Urinary bladder (tissue), 4 donors: ENCODE measurements around the gene RPS24. TPM values are rescaled to one million over a fixed set of nuclear protein-coding genes. Genes with fewer than 3 reads are reported as not detected.
"Not testable (repeated sequence)": the region's sequence is repeated elsewhere in the genome, so short reads cannot be mapped to it uniquely, and the experiment has no call there.

ENCODE experiments used
- DNase-seq: peaks from one replicate; pipeline ENCODE4 v3.0.0-alpha.2; 2015; ENCODE audit errors: extremely low spot score
- H3K27ac ChIP-seq: one replicate; pipeline ENCODE4 v1.5.1; 2013; ENCODE audit warnings: low read depth, mild to moderate bottlenecking, moderate library complexity
- H3K36me3 ChIP-seq: one replicate; pipeline ENCODE4 v1.6.1; 2013; ENCODE audit warnings: mild to moderate bottlenecking, moderate library complexity; ENCODE audit not compliant: insufficient read depth
- H3K4me1 ChIP-seq: one replicate; pipeline ENCODE4 v1.6.1; 2013; ENCODE audit warnings: mild to moderate bottlenecking, moderate library complexity; ENCODE audit not compliant: insufficient read depth
- H3K4me3 ChIP-seq: one replicate; pipeline ENCODE4 v1.5.1; 2013; ENCODE audit warnings: low read depth, low read length
- WGBS: extraction: QIAGEN DNeasy Blood & Tissue Kit; methylation state at CpG from one replicate; pipeline ENCODE4 v1.1.7; 2013; 5-methylcytosine and 5-hydroxymethylcytosine counted together
- polyA plus RNA-seq: library from polyadenylated mRNA; stranded (reverse); fragments of 200-250 nt; gene quantifications from one replicate; pipeline ENCODE4 v1.2.3, GENCODE V29; 2013
- total RNA-seq: library from RNA; depleted of rRNA; stranded (reverse); fragments of >200 nt; gene quantifications from one replicate; pipeline ENCODE4 v1.2.3, GENCODE V29; 2014
- donor health status: healthy with polysubstance abuse.
- donor health status: healthy.

RPS24 gene
- 2,953 TPM for total RNA-seq
- polyA plus RNA-seq: 3,656 TPM

- peak; percentile 92 for DNase-seq
- Histone ChIP-seq H3K4me3 (peak within 1 kb of the TSS; percentile 71), H3K27ac (peak within 1 kb of the TSS; percentile 59), H3K4me1 (peaks cover 1% of the 10 kb centered on the region), H3K36me3 (peaks cover 4% of the 10 kb centered on the region)
- WGBS: under 1% methylated on average over 55 of the region's 55 CpGs
Observed at GRCh38 chr10:78033637-78034470, at the start of gene RPS24. TSS of gene RPS24 (plus strand) at chr10:78033863. CDS start at chr10:78033902, 39 bp downstream.

DNA sequence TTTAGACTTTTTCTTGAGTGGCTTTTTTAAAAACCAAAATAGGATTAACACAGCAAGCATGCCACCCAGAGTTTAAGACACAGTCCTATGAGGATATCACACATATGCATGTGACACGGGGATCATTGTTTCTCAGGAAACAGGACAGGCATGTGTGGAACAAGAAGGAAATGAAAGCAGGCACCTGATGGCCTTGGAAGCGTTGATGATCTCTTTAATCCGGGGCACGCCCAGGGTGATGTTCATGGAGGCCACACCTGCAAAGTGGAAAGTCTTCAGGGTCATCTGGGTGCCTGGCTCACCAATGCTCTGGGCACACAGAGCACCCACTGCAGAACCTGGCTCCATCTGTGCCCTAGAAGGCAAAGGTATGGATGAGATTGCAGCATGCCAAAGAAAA is 48.7 kb upstream of the RPS24 start:
- H3K27ac ChIP-seq: no peak overlapping the region
- H3K36me3 ChIP-seq: peaks cover 8% of the 10 kb centered on the region
- 86% methylated on average over 4 of the region's 4 CpGs for WGBS
- H3K4me3 ChIP-seq: no peak overlapping the region
- DNase-seq: no peak
- no peaks in the 10 kb centered on the region for H3K4me1 ChIP-seq

DNA sequence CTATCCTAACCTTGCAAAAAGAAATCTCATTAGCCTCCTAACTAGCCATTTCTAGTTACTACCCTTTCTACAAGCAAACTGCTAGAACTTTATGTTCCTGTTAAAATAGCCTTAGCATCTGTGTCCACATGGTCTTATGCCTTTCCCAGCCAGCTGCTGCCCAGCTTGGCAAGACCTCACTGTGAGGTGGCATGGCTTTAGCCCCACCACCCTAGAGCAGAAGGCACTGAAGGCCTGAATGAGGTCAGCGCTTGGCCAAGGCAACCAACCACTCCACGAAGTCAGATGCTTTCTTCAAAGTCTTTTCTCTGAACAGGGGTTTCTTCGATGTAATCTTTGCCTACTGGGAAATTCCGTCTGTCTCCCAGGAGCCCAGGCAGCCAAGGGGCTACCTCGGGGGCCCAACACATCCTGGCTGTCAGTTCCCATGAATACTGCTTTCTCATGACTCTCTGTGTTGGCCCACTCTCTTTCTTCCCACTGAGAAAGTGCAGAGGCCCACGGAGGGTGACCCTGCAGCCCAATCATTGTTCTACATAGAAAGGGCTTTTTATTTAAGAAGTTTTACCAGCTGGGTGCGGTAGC is 45.9 kb upstream of the RPS24 start:
- no peak for DNase-seq
- H3K4me3 ChIP-seq: no peak overlapping the region
- no peak overlapping the region for H3K27ac ChIP-seq
- peaks cover 5% of the 10 kb centered on the region for H3K36me3 ChIP-seq
- H3K4me1 ChIP-seq: no peaks in the 10 kb centered on the region
- 90% methylated on average over 7 of the region's 7 CpGs for WGBS

GRCh38 chr10:77989081-77989724 is 44.5 kb upstream of the RPS24 start:
- 78% methylated on average over 11 of the region's 11 CpGs for WGBS
- Histone ChIP-seq H3K4me3 (no peak overlapping the region), H3K36me3 (peaks cover 7% of the 10 kb centered on the region), H3K4me1 (no peaks in the 10 kb centered on the region), H3K27ac (no peak overlapping the region)
- no peak for DNase-seq

- Histone ChIP-seq H3K36me3 (peaks cover 3% of the 10 kb centered on the region), H3K4me1 (no peaks in the 10 kb centered on the region), H3K27ac (no peak overlapping the region), H3K4me3 (no peak overlapping the region)
- DNase-seq: no peak
- WGBS: 89% methylated on average over 3 of the region's 3 CpGs
Observed at GRCh38 chr10:77993620-77994019, 40.0 kb upstream of the RPS24 start.

DNA sequence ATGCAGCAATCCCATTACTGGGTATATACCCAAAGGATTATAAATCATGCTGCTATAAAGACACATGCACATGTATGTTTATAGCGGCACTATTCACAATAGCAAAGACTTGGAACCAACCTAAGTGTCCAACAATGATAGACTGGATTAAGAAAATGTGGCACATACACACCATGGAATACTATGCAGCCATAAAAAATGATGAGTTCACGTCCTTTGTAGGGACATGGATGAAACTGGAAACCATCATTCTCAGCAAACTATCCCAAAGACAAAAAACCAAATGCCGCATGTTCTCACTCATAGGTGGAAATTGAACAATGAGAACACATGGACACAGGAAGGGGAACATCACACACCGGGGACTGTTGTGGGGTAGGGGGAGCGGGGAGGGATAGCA is 34.9 kb upstream of the RPS24 start:
- not testable (repeated sequence) for H3K4me1 ChIP-seq, DNase-seq, H3K4me3 ChIP-seq, H3K27ac ChIP-seq
- 97% methylated on average over 5 of the region's 5 CpGs for WGBS
- H3K36me3 ChIP-seq: peaks cover 11% of the 10 kb centered on the region

GRCh38 chr10:78000206-78000605 is 33.5 kb upstream of the RPS24 start:
- H3K36me3 ChIP-seq: peaks cover 10% of the 10 kb centered on the region
- no peak overlapping the region for H3K4me3 ChIP-seq
- no peaks in the 10 kb centered on the region for H3K4me1 ChIP-seq
- no peak for DNase-seq
- no peak overlapping the region for H3K27ac ChIP-seq

GRCh38 chr10:78000956-78001472 is 32.6 kb upstream of the RPS24 start:
- no peak overlapping the region for H3K27ac ChIP-seq
- no peak for DNase-seq
- H3K36me3 ChIP-seq: peaks cover 12% of the 10 kb centered on the region

DNA sequence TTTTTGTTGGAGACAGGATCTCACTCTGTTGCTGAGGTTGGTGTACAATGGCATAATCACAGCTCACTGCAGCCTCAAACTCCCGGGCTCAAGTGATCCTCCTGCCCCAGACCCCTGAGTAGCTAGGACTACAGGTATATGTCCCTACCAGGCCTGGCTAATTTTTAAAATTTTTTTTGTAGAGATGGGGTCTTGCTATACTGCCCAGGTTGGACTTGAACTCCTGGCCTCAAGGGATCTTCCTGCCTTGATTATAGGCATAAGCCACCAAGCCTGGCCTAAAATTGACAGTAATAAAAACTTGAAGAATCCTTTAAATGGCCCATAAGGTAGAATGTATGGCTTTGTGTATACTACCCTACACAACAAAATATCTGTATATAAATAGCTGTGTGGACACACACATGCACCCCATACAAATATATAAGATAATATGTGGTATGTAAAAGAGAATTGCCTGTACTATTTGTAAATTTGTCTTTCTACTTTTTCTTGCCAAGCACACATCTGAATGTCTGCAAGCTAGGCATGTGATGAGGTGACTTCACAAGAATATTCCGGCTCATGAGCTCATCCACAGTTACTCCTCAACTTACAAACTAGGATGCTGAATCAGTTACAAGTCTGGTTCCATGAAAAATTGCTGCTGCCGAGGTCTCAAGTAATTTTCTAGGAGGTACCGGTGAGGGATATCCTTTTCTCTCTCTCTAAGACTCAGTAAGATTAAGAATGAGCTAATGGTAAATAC is 30.9 kb upstream of the RPS24 start:
- no peak for DNase-seq
- Histone ChIP-seq H3K4me3 (no peak overlapping the region), H3K4me1 (no peaks in the 10 kb centered on the region), H3K36me3 (peaks cover 12% of the 10 kb centered on the region), H3K27ac (no peak overlapping the region)
- 92% methylated on average over 4 of the region's 4 CpGs for WGBS

More at GRCh38 chr10:78000956-78001472, 32.6 kb upstream of the RPS24 start:
- no peak overlapping the region for H3K4me3 ChIP-seq
- 92% methylated on average over 6 of the region's 6 CpGs for WGBS
- no peaks in the 10 kb centered on the region for H3K4me1 ChIP-seq

GRCh38 chr10:78004215-78005026 is 29.2 kb upstream of the RPS24 start:
- Histone ChIP-seq H3K4me1 (no peaks in the 10 kb centered on the region), H3K4me3 (no peak overlapping the region), H3K36me3 (peaks cover 12% of the 10 kb centered on the region), H3K27ac (no peak overlapping the region)
- WGBS: 91% methylated on average over 16 of the region's 16 CpGs
- DNase-seq: no peak

- H3K4me3 ChIP-seq: no peak overlapping the region
- DNase-seq: no peak
- 82% methylated on average over 1 of the region's 1 CpG for WGBS
- H3K4me1 ChIP-seq: no peaks in the 10 kb centered on the region
- H3K27ac ChIP-seq: no peak overlapping the region
- peaks cover 7% of the 10 kb centered on the region for H3K36me3 ChIP-seq
Observed at GRCh38 chr10:78007172-78007571, 26.5 kb upstream of the RPS24 start.

- Histone ChIP-seq H3K36me3 (peaks cover 5% of the 10 kb centered on the region), H3K4me3 (no peak overlapping the region), H3K27ac (no peak overlapping the region), H3K4me1 (no peaks in the 10 kb centered on the region)
- WGBS: 94% methylated on average over 6 of the region's 6 CpGs
- no peak for DNase-seq
Observed at GRCh38 chr10:78009662-78010061, 24.0 kb upstream of the RPS24 start.
